Islet precursor cell (in vitro differentiated cells): ENCODE results near the gene BTBD7.
"Not testable (repeated sequence)": the region's sequence is repeated elsewhere in the genome, so short reads cannot be mapped to it uniquely, and the experiment has no call there.

Source experiments
- DNase-seq: peaks from one replicate; pipeline ENCODE4 v3.0.0-alpha.2; 2018

The BTBD7 gene, protein sequence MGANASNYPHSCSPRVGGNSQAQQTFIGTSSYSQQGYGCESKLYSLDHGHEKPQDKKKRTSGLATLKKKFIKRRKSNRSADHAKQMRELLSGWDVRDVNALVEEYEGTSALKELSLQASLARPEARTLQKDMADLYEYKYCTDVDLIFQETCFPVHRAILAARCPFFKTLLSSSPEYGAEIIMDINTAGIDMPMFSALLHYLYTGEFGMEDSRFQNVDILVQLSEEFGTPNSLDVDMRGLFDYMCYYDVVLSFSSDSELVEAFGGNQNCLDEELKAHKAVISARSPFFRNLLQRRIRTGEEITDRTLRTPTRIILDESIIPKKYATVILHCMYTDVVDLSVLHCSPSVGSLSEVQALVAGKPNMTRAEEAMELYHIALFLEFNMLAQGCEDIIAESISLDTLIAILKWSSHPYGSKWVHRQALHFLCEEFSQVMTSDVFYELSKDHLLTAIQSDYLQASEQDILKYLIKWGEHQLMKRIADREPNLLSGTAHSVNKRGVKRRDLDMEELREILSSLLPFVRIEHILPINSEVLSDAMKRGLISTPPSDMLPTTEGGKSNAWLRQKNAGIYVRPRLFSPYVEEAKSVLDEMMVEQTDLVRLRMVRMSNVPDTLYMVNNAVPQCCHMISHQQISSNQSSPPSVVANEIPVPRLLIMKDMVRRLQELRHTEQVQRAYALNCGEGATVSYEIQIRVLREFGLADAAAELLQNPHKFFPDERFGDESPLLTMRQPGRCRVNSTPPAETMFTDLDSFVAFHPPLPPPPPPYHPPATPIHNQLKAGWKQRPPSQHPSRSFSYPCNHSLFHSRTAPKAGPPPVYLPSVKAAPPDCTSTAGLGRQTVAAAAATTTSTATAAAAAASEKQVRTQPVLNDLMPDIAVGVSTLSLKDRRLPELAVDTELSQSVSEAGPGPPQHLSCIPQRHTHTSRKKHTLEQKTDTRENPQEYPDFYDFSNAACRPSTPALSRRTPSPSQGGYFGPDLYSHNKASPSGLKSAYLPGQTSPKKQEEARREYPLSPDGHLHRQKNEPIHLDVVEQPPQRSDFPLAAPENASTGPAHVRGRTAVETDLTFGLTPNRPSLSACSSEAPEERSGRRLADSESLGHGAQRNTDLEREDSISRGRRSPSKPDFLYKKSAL

DNA sequence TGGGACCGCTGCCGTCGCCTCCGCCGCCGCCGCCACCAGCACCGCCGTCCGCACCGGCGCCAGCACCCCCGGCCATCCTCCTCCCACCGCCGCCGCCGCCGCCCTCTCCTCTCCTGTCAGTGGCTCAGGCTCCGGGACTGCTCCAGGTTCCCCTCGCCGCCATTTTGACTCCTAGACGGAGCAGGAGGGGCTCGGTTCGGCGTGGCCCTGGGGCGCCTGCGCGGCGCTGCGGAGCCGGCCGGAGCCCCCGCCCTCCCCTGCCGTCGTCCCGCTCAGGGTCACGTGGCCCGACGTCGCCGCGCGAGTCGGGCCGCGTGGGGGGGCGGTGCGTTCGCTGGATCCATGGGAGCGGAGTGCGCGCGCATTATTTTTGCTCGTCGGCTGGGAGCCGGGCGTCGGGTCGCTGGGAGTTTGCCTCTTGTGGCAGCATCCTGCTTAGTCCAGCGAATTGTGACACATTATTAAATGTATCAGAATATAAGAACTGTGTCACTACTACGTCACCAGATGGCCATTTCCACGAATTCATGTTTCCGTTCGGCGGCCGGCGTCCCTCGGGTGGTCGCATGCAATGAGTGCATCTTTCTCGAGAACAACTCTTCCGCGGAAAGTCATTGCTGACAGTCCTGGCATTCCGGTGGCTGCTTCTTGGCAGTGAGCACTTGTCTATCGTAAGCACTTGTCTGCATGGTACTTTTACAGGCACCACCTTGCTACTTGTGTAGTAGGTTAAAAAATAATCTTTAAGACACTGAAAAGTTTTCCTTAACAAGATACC is at the start of gene BTBD7:
BTBD7 (minus strand) TSS at position 184 of the 778 bp plus-strand sequence. CDS start 36,985 bp downstream, outside the sequence.
- DNase-seq = peak; percentile 96

DNA sequence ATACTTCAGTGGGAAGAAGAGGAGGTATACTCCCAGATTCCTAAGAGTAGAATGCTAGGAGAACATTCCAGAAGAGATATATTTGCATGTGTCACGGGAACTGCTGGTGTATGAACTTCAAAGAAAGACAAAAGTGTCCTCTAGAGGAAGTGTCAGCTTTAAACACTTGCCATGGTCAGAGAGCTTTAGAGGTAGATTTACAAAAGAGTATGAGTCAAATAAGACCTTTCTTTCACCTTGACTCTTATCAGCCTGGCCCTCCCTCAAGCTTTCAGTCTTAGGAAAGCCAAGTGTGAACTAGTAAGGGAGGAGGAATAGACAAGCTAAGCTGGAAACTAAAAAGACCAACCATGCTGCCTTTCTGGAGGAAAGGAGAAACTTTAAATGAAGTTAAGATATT is 48.8 kb upstream of the BTBD7 start:
- no peak for DNase-seq

DNA sequence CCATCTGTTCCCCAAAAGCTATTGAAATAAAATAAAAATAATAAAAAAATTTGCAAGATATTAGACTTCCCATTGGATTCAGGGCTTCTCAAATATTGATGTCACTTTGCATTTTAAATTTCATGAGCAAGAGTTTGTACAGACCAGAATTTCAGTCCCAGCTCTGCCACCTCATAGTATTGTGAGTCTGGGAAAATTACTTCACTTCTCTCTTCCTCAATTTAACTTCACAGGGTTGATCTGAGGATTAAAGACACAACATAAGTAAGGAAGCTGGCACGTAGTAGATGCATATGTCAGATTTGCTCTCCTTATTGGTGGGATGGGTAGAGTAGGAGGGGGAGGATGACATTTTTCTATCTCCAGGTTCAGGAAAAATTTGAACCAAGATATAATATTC is 47.0 kb upstream of the BTBD7 start:
- no peak for DNase-seq

DNA sequence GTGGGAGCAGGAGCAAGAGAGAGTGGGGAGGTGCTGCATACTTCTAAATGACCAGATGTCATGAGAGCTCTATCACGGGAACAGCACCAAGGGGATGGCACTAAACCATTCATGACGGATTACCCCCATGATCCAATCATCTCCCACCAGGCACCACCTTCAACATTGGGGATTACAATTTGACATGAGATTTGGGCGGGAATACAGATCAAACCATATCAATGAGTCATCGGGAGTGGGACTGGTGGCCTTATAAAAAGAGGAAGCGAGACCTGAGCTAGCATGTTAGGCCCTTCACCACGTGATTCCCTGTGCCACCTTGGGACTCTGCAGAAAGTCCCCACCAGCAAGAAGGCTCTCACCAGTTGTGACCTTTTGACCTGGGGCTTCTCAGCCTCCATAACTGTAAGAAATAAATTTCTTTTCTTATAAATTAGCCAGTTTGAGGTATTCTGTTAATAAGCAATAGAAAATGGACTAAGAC is 42.9 kb upstream of the BTBD7 start:
- DNase-seq = no peak

DNA sequence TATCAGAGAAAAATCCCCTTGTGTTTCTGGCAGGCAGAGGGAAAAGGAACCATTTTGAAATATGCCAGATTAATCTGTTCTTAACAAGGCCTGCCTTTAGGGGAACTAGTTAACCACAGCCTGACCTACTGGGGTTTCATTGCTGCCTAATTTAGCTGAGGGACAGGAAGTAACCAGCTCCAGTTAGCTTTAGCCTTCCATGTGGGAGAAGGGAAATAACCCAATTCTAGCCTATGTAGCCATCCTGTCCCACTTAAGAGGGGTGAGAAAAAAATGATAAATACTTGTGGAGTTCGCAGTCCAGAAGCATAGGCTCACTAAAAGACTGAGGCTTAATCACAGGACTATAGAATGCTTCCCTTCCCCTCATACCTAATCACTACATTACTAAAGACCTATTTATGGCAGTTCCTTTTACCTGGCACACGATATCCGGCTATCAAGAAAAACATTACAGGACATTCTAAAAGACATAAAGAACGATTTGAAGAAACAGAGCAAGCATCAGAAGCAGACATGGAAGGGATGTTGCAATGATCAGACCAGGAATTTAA is 37.0 kb upstream of the BTBD7 start:
- no peak for DNase-seq

DNA sequence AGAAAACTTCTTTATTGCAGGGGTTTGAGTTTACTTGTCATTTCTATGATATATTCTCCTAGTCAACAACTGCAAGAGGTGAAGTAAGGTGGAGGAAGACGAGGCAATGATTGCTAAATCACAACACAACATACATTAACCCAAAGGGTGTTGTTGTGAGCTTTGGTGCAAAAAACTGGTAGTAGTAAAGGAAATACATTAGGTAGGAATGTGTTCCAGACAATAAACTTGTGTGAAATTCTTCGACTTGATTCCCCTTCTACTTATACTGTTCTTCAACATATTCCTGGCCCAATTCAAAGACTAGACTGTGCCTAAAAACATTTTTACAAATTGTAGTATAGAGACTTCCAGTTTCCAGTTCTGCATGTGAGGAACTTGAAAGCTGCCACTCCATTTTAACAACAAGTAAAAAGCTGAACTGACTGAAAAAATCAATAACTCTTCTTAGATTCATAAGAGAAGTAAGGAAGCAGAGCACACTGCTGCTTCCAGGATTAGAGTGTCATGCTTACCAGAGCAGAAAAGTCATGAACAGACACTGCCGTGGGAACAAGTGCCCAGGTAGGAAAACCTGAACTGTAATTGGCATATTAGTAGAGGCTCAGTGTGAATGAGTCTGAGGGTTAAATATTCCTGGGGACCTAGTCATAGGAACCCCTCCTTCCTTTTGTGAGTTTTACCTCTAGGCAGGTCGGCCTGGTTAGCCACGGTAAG is 36.3 kb upstream of the BTBD7 start:
- no peak for DNase-seq

DNA sequence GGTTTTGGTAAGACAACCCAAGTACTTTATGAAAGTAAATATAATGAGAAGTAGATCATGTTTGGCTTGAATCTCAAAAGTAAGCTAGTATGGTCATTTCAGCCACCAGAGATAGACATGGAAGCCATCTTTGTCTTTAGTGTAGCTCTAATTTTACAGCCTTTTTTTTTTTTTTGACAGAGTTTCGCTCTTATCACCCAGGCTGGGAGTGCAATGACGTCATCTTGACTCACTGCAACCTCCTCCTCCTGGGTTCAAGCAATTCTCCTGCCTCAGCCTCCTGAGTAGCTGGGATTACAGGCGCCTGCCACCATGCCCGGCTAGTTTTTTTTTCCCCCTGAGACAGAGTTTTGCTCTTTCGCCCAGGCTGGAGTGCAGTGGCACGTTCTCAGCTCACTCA is 22.0 kb upstream of the BTBD7 start:
- not testable (repeated sequence) for DNase-seq

DNA sequence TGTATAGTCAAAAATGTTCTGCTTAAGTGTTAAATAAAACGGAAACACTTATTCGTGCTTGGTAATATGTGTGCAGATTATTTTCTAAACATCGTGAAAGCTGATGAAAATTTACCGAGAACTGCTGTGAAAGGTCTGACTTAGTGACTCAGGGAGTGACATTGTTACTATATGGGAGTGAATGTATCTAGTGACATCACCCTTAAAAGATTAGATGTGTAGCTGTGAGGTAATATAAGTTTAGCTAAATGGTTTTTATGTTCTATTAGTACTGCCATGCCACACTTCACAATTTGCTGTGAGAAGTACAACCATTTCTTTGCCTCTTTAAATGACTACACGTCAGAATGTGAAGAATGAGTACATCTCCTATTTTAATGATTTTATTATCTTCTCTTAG is 15.5 kb upstream of the BTBD7 start:
- DNase-seq = no peak

DNA sequence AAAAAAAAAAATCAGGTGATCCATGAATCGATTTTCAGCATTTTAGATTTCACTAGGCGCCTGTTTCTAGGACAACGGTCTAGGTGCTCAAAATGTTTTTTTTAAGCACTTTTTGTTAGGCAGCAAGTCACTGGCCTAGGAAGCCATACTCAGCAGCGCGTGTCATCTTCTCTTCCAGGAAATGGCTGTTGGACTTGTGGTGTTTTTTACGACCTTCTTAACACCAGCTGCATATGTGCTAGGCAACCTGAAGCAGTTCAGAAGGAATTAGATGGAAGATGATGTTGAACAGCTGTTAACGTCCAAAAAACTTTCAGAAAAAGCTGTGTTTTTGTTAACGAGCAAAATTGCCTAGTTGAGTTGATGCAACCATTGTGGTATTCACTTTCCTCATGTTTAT is 15.0 kb upstream of the BTBD7 start:
- no peak for DNase-seq

DNA sequence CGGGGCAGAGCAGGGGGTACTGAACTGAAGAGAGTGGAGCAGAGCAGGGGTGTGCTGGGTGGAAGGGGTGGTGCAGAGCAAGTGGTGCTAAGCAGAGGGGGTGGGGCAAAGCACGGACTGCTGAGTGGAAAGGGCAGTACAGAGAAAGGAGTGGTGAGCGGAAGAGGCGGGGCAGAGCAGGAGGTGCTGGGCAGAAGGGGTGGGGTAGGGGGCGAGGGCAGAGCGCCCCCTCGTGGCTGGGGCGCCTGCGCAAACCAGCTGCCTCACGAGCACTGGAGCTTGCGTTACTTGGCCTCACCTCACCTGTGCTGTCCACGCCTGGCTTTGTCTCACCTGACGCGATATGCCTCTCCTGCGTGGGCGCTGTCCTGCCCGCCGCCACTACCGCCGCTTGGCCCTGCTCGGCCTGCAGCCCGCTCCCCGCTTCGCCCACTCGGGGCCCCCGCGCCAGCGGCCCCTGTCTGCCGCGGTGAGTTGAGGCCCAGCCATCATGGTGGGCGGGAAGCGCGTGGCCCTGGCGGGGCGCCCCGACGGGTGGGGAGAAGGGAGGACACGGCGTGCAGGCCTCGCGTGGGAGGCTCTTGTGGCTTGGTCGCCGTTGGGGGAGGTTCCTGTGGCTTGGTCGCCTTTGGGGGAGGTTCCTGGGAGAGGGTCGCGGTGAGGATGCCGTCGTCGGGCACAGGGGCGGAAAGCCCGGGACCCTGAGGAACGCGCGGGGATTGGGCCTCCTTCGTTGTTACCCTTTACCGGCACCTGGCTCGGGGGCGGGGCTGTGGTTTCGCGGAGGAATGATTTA is 14.3 kb upstream of the BTBD7 start, which contains the start of gene COX8C:
COX8C (plus strand) TSS at position 257 of the 796 bp plus-strand sequence; CDS start at position 344, 87 bp downstream.
- no peak for DNase-seq

DNA sequence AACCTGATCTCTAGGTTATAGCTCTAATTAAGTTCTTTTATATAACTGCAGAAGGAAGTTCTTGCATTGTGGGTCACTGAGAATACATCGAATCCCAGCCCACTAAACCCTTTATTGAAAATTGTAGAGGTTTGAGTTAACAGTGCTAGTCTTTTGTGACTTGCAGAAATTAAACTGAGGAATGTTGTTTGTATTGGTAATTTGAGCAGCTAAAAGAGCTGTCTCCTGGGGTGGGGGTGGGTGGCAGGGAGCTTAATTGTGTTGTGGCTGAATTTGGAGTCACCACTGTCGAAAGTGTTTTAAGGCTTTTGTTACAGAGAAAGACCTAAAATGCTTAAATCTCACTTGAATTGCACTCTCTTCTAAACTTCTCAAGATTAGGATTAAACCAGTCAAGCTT is 11.0 kb upstream of the BTBD7 start:
- DNase-seq = no peak

DNA sequence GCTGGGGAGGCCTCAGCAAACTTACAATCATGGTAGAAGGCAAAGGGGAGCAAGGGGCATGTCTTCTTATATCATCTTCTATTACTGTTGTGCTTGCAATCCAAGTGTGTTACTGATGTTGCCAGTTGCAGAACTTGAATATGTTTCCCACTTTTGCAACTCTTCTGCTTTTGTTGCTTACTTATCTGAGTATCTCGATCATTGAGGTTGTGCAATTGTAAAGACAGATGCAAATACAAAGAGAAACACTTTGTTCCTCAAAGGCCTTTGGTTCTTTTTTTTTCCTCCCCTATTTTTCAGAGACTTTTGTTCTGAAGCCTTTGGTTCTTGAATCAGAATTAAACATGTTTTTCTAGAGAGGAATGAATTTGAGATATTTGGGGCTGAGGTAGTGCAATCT is 10.4 kb upstream of the BTBD7 start:
- DNase-seq = no peak

DNA sequence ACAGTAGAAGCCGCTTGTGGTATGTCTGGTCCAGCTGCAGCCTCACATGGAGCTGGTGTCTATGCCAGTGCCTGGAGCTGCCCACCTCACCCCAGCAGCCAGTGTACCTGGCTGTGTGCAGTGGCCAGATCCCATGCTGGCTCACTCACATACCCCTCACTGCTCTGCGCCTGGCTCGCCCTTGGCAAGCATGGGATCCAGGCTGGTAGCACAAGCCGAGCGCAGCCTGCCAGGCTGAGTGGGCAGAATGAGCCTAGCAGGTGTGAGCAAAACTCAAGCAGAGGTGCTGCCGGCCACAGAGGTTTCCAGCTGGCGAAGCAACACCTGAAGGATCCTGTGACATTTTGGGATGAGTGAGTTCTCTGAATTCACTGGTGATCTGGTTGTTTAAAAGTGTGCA is 5.0 kb upstream of the BTBD7 start:
- DNase-seq = no peak

DNA sequence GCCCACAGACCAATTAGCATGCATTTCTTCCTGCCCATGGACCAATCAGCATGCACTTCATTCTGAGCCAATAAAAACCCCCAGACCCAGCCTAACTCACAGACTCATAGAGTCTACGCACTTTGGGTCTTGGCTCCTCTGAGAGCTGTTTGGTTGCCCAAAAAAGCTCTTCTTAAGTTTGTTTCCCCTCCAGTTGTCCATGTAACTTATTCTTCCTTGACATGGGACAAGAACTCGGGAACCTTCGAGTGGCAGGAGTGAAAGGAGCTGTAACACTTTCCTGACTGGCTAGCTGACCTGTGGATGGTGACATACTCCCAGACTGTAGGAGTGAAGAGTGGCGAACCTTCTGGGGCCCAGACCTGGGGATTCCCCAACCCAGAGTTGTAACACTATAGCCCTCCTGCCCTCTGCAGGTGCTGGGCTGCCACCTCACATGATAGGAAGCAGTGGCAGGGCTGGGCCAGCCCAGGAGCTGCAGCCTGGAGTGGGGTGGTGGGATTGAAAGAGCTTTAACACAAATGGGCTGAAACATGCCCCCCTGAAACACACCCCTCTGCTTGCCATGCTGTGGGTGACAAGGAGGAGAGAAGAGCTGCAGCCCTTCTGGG is 4.4 kb upstream of the BTBD7 start:
- DNase-seq = no peak

DNA sequence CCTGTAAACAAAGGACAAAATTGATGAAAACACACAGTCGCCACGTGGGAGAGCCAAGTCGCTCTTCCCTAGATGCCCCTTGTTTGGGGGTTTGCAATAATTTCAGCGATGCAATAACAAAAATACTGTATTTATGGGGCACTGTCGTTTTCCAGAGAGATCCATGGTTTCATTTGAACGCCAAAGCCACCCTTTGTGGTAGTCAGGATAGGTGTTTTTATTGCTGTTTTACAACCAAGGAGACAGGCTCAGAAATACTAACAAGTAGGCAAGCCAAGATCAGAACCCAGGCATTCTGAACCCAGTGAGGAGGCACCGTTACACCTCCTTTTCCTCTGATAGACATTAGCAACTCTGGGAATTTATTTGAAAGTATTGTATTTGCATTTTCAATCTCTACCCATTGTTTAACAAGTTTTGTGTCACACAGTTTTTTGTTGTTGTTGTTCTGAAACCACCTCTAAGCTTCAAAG is 831 bp upstream of the BTBD7 start:
- DNase-seq = no peak

DNA sequence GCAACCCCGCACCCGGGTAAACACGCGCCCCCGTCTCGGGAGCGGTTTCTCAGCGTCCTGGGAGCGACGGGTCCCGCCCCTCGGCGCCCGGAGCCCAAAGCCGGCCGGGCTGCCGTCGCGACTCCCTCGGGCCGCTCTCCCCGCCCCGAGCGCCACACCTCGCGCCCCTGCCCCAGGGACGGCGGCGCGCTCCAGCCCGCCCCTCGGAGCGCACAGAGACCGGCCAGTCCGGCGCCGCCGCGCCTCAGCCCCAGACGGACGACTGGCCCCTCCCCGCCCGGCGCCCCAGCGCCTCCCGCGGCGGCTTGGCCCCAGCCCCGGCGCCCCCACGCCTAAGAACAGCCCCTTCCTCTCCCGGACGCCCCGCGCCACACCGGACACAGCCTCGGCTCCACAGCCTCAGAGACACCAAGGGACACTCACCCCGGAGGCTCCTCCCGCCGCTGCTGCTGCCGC is 411 bp downstream of the BTBD7 start:
- peak; percentile 86 for DNase-seq

DNA sequence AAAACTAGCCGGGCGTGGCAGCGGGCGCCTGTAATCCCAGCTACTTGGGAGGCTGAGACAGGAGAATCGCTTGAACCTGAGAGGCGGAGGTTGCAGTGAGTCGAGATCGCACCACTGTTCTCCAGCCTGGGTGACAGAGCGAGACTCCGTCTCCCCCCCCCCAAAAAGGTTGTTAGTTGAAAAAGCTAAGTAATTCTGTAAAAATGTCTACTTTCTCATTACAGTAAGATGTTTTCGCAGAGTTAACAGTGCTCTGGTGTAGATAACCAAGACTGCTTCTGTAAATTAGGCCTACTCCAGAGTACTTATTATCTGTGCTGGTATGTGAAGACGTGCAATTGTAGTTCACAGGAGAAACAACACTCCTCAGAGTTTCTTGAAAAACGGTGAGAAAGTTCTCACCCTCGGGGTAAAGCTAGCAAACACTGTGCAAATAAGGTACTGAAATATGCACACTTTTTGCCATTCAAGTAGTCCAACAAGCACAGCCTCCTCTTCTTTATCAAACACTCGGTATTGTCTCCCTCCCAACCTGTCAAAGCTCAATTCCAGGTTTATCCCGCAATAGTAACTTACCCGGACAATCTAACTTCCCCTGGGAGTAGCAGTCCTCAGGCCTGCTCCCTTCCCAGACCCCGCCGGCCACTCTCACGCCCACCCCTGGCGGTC is 974 bp downstream of the BTBD7 start:
- DNase-seq = no peak

DNA sequence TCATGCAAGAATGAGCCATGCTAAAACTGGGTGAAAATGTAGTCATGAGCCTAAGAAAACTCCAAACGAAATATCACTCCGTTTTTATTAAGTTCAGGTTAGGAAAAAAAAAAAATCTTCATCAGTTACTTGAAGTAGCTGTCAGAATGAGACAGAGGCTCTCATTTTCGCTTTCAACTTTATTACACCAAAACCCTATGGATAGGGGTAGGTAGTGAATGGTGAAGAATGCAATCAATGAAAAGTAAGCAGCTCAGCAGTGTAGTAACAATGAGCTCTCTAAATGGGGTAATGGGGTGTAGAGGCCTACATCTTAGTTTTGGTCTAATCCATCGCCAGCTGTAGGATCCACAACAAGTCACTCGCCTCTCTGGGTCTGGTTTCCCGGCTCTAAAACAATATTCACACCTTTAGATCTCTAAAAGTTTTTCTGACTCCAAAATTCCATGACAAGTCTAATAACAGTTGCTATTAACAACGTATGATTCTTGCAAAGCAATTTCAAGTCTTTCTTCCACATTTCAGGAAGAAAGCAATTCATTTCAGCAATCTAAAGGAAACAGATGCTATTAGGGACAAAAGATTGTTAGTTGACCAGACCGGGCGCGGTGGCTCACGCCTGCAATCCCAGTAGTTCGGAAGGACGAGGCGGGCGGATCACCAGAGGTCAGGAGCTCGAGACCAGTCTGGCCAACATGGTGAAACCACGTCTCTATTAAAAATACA is 1.7 kb downstream of the BTBD7 start:
- no peak for DNase-seq

DNA sequence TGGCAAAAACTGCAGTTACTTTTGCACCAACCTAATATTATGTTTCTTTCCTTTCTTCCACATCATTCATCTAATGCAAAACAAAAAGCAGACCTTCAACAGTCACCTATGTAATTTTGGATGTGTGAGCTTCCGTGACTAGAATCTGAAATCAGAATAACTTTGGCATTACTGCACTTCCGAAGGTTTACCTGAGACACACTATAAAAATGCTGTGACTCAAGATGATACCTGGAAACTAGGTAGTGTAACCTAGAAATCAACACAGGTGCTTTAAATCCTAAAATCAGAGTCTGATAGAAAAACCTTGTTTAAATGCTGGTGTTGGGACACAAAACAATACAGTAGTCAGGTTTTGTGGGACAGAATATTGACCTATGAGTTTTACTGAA is 2.2 kb downstream of the BTBD7 start:
- DNase-seq = no peak
